GM12878 (cell line): ENCODE data around the gene KLB. TPM values are rescaled to one million over a fixed set of nuclear protein-coding genes. Genes with fewer than 3 reads are reported as not detected.

Experiments used
- ATAC-seq: fragments of 200-7000 bp; cut with Tn5 transposase; 3 replicates; pipeline ENCODE4 v1.9.1; 2020; ENCODE audit warnings: mild to moderate bottlenecking, moderate library complexity
- BruUV-seq: library from RNA; stranded (reverse); fragments of 400-500 nt; replicated peaks from 2 replicates; lab custom pipeline; 2021; lab: Mats Ljungman, UMichigan
- CTCF ChIA-PET: fragments of 300-600 bp; sonication (Branson Sonifier 250); formaldehyde crosslinking; extraction: SDS; loops from one replicate; lab custom pipeline; 2021; ENCODE audit warnings: inconsistent platforms; lab: Yijun Ruan, JAX
- POLR2A ChIA-PET: fragments of 350-600 bp; formaldehyde crosslinking; extraction: SDS; loops from one replicate; lab custom pipeline; 2021; ENCODE audit warnings: inconsistent platforms; lab: Charles Lee
- RAD21 ChIA-PET: fragments of 300-600 bp; sonication (Branson Sonifier 250); formaldehyde crosslinking; loops from one replicate; lab custom pipeline; 2023; ENCODE audit warnings: antibody characterized with exemption; ENCODE audit not compliant: unreplicated experiment; lab: Charles Lee
- SMC1A ChIA-PET: fragments of 300-600 bp; sonication (Branson Sonifier 250); formaldehyde crosslinking; loops from one replicate; lab custom pipeline; 2023; ENCODE audit not compliant: unreplicated experiment, uncharacterized antibody; lab: Charles Lee
- DNase-seq: peaks from one replicate; pipeline ENCODE4 v3.0.0-alpha.2; 2011; ENCODE audit warnings: low read depth, low spot score
- FAIRE-seq: peaks from 3 replicates; lab custom pipeline; 2011; peaks lifted over from hg19 to GRCh38; lab: Jason Lieb, UNC
- H2AFZ ChIP-seq: 2 replicates; pipeline ENCODE4 v1.6.0; 2011; ENCODE audit warnings: low read depth, low read length, control low read depth; ENCODE audit not compliant: control insufficient read depth
- H3K27ac ChIP-seq: 2 replicates; pipeline ENCODE4 v1.5.1; 2011; ENCODE audit warnings: control low read depth; ENCODE audit not compliant: control insufficient read depth, insufficient read depth
- H3K27me3 ChIP-seq, 2 experiments: replicated peaks in 1 of 2; 2 replicates each; pipeline versions ENCODE4 v1.6.0 to v1.6.1; 2011; ENCODE audit warnings: low read length in 1 of 2; ENCODE audit not compliant: control insufficient read depth in 2 of 2, insufficient read depth in 2 of 2
- H3K36me3 ChIP-seq, 2 experiments: 2 replicates each; pipeline ENCODE4 v1.5.1; 2011; ENCODE audit warnings: low read length in 1 of 2; ENCODE audit not compliant: control insufficient read depth in 2 of 2, insufficient read depth in 2 of 2
- H3K4me1 ChIP-seq: 2 replicates; pipeline ENCODE4 v1.6.1; 2011; ENCODE audit warnings: mild to moderate bottlenecking, low read length, moderate library complexity, mixed read lengths; ENCODE audit not compliant: control insufficient read depth, insufficient read depth
- H3K4me2 ChIP-seq: 2 replicates; pipeline ENCODE4 v1.6.0; 2011; ENCODE audit warnings: control low read depth; ENCODE audit not compliant: control insufficient read depth, insufficient read depth
- H3K4me3 ChIP-seq: fragments of 200-600 bp; sonication (generic); 2 replicates; pipeline ENCODE4 v1.5.1; 2016
- H3K79me2 ChIP-seq: 2 replicates; pipeline ENCODE4 v1.6.0; 2011; ENCODE audit warnings: low read length; ENCODE audit not compliant: control insufficient read depth, insufficient read depth
- H3K9ac ChIP-seq: 2 replicates; pipeline ENCODE4 v1.8.0; 2011; ENCODE audit warnings: low read length, control low read depth, mixed read lengths; ENCODE audit not compliant: control insufficient read depth, insufficient read depth
- H3K9me3 ChIP-seq: replicated peaks from 3 replicates; pipeline ENCODE4 v1.5.1; 2011; ENCODE audit warnings: mild to moderate bottlenecking, low read length; ENCODE audit not compliant: control insufficient read depth, insufficient read depth
- H4K20me1 ChIP-seq: 2 replicates; pipeline ENCODE4 v1.6.0; 2011; ENCODE audit not compliant: control insufficient read depth, insufficient read depth
- GABPA ChIP-seq: IDR thresholded peaks from 2 replicates; pipeline ENCODE4 v1.6.1; 2014; ENCODE audit warnings: antibody characterized with exemption, low read depth, mild to moderate bottlenecking, inconsistent platforms
- IKZF2 ChIP-seq, 2 experiments: fragments of 450-650 bp; IDR thresholded peaks; 2 replicates each; pipeline ENCODE4 v1.6.1; 2017; ENCODE audit warnings: mild to moderate bottlenecking in 2 of 2, moderate library complexity in 2 of 2
- MXI1 ChIP-seq: fragments of 150-350 bp; IDR thresholded peaks from 2 replicates; pipeline ENCODE4 v1.6.1; 2011; ENCODE audit warnings: low read depth, mild to moderate bottlenecking, inconsistent platforms, low read length, improper control_type of control experiment
- POLR2AphosphoS2 ChIP-seq: IDR thresholded peaks from 2 replicates; pipeline ENCODE4 v1.6.1; 2011; ENCODE audit warnings: low read depth, mild to moderate bottlenecking, low read length, improper control_type of control experiment, moderate library complexity
- SRF ChIP-seq, 2 experiments: IDR thresholded peaks; 2 replicates each; pipeline ENCODE4 v1.6.1; 2011; ENCODE audit warnings: low read depth in 2 of 2, low read length in 2 of 2, mild to moderate bottlenecking in 1 of 2, moderate library complexity in 1 of 2
- STAT3 ChIP-seq: IDR thresholded peaks from 2 replicates; pipeline ENCODE4 v1.6.1; 2011; ENCODE audit warnings: low read depth, low read length, improper control_type of control experiment
- ZNF217 ChIP-seq: fragments of 450-650 bp; IDR thresholded peaks from 2 replicates; pipeline ENCODE4 v1.6.1; 2017; ENCODE audit warnings: antibody characterized with exemption, mild to moderate bottlenecking
- ZZZ3 ChIP-seq: IDR thresholded peaks from 2 replicates; pipeline ENCODE4 v1.6.1; 2011; ENCODE audit warnings: low read depth; ENCODE audit not compliant: control insufficient read depth, insufficient read length
- WGBS: methylation state at CpG from one replicate; pipeline ENCODE4 v1.1.6; 2016; ENCODE audit warnings: low lambda C conversion rate; ENCODE audit not compliant: insufficient replicate concordance, insufficient coverage; ENCODE audit errors: missing lambda C conversion rate; 5-methylcytosine and 5-hydroxymethylcytosine counted together
- in situ Hi-C: fragments of 300-500 bp; cut with MboI; formaldehyde crosslinking; loops from 9 replicates; pipeline ENCODE4 v1.14.3; 2018; ENCODE audit warnings: mixed read lengths
- intact Hi-C: fragments of 100-400 bp; cut with micrococcal nuclease; formaldehyde crosslinking; loops from one replicate; pipeline ENCODE4 v1.14.2; 2022; ENCODE audit not compliant: unreplicated experiment
- polyA plus RNA-seq, 11 experiments: library from polyadenylated mRNA; depleted of rRNA in 4 of 11; unstranded in 6 of 11; stranded (reverse) in 5 of 11; fragments of >200 nt; fragmentation: Nextera tagmentation in 4 of 11; fragmentation: Illumina TruSeq in 1 of 11; extraction: Ambion mirVana in 4 of 11; extraction: Trizol in 1 of 11; gene quantifications; 1 replicate in 1 of 11; 2 replicates in 10 of 11; pipeline versions ENCODE4 v1.2.1 to v1.2.3, GENCODE V29; 2011 to 2016; ENCODE audit warnings: inconsistent platforms in 2 of 11, missing spikeins in 2 of 11, low read depth in 1 of 11
- total RNA-seq, 4 experiments: library from RNA; depleted of rRNA in 3 of 4; stranded (reverse); fragments of >200 nt in 3 of 4; fragmentation: Illumina TruSeq in 1 of 4; extraction: Trizol in 1 of 4; gene quantifications; 2 replicates each; pipeline versions ENCODE4 v1.2.1 to v1.2.3, GENCODE V29; 2013 to 2021
- TF ChIP-seq, protein P1 (sequence below): fragments of 450-650 bp; IDR thresholded peaks from 2 replicates; pipeline ENCODE4 v1.6.1; 2014; ENCODE audit warnings: mild to moderate bottlenecking
- TF ChIP-seq, protein P2 (sequence below): IDR thresholded peaks from 2 replicates; pipeline ENCODE4 v1.6.1; 2011; ENCODE audit warnings: borderline replicate concordance, low read depth, mild to moderate bottlenecking, moderate library complexity, mixed read lengths, low read length; ENCODE audit not compliant: insufficient read depth; ENCODE audit errors: extremely low read length

The KLB gene
- total and polyA plus RNA-seq, 10 of the 15 experiments (the other 5 are each of a cell fraction or from before 2014, with no cell fraction given) = under 0.01 to 0.13 (median 0.04) TPM; not detected in 1

GRCh38 chr4:39480251-39480650 lies 73.5 kb downstream of the KLB start:
- intact Hi-C loops (no loop called here), in situ Hi-C loops (no loop called here)
- H3K27me3 ChIP-seq = no peaks in the 10 kb centered on the region
- no peak overlapping the region for H3K9ac ChIP-seq
- RAD21 ChIA-PET = no interaction called here
- no peak for ATAC-seq
- H3K79me2 ChIP-seq = no peaks in the 10 kb centered on the region
- no peak overlapping the region for H3K27ac ChIP-seq
- H3K4me2 ChIP-seq = no peak overlapping the region
- peaks cover 0 to 5% of the 10 kb centered on the region in 2 experiments; a peak in 3 of 4 replicates for H3K36me3 ChIP-seq
- no peak for TF ChIP-seq IKZF2 (IDR thresholded peaks at IDR 0.05)
- TF ChIP-seq STAT3 = no peak
- TF ChIP-seq, protein P1, sequence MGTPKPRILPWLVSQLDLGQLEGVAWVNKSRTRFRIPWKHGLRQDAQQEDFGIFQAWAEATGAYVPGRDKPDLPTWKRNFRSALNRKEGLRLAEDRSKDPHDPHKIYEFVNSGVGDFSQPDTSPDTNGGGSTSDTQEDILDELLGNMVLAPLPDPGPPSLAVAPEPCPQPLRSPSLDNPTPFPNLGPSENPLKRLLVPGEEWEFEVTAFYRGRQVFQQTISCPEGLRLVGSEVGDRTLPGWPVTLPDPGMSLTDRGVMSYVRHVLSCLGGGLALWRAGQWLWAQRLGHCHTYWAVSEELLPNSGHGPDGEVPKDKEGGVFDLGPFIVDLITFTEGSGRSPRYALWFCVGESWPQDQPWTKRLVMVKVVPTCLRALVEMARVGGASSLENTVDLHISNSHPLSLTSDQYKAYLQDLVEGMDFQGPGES = no peak
- no peak for TF ChIP-seq GABPA
- no peak for TF ChIP-seq SRF (IDR thresholded peaks at IDR 0.05; ENCODE audit: low read depth in 2 of 2, low read length in 2 of 2)
- no peak for TF ChIP-seq POLR2AphosphoS2
- TF ChIP-seq ZNF217 = no peak
- TF ChIP-seq, protein P2, sequence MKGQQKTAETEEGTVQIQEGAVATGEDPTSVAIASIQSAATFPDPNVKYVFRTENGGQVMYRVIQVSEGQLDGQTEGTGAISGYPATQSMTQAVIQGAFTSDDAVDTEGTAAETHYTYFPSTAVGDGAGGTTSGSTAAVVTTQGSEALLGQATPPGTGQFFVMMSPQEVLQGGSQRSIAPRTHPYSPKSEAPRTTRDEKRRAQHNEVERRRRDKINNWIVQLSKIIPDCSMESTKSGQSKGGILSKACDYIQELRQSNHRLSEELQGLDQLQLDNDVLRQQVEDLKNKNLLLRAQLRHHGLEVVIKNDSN = no peak
- no peak for TF ChIP-seq ZZZ3
- TF ChIP-seq MXI1 = no peak
- TF ChIP-seq, all 136 proteins: peak for 0
- POLR2A ChIA-PET = no interaction called here
- BruUV-seq = no TSS peak
- no peak for DNase-seq
- Histone ChIP-seq H3K4me1 (no peaks in the 10 kb centered on the region), H3K9me3 (no peaks in the 10 kb centered on the region), H3K4me3 (no peak overlapping the region), H2AFZ (no peak overlapping the region), H4K20me1 (no peaks in the 10 kb centered on the region)
- WGBS = 95% methylated on average over 24 of the region's 27 CpGs
- CTCF ChIA-PET = interaction anchor here (2.1 kb wide), 1 partner anchor 11 kb away, joined by 9 read pairs; no protein-coding TSS in a partner anchor
- SMC1A ChIA-PET = no interaction called here
- FAIRE-seq = no peak
